ENCODE data around the gene CILP2. TPM values are rescaled to one million over a fixed set of nuclear protein-coding genes. Genes with fewer than 3 reads are reported as not detected.

Gene CILP2
- total and polyA plus RNA-seq, 2 of the 8 experiments (the other 6 are each of a cell fraction or from before 2014, with no cell fraction given) = 4.4 to 5.8 TPM

GRCh38 chr19:19502808-19503602 is 35.1 kb upstream of the CILP2 start:
- no peak overlapping the region for H3K56ac ChIP-seq (replicated peaks; ENCODE audit: insufficient read length, low read depth, low read length)
- H3K23me2 ChIP-seq (ENCODE audit: low read depth, low read length) = peaks cover 2% of the 10 kb centered on the region; the same call in 1 of the 2 replicates
- H2AFZ ChIP-seq (ENCODE audit: low read length) = no peak overlapping the region
- H3K9ac ChIP-seq (replicated peaks in 1 of 4; ENCODE audit: extremely low read depth in 1 of 4, low read depth in 3 of 4, low read length in 3 of 4) = no peak overlapping the region
- no peak overlapping the region for H2AK5ac ChIP-seq (ENCODE audit: low read depth, low read length)
- no peak overlapping the region for H3K4ac ChIP-seq (replicated peaks; ENCODE audit: insufficient read length, low read depth, low read length)
- H4K5ac ChIP-seq (ENCODE audit: insufficient read length, low read depth, low read length) = no peak overlapping the region
- CTCF ChIA-PET (ENCODE audit: partially characterized antibody) = no interaction called here
- no peak overlapping the region for H3K18ac ChIP-seq (ENCODE audit: extremely low read depth, low read length)
- H3K79me1 ChIP-seq (ENCODE audit: low read depth, low read length) = peaks cover 4% of the 10 kb centered on the region
- FAIRE-seq = no peak
- H3K4me2 ChIP-seq (ENCODE audit: insufficient read depth in 1 of 2, low read depth in 2 of 2, low read length in 2 of 2) = no peak overlapping the region
- H2BK12ac ChIP-seq (ENCODE audit: low read depth, low read length) = no peak overlapping the region
- no peak overlapping the region for H2BK20ac ChIP-seq (ENCODE audit: low read length)
- H3K79me2 ChIP-seq (ENCODE audit: control insufficient read depth in 1 of 2, insufficient read depth in 2 of 2, low read length in 2 of 2) = no peaks in the 10 kb centered on the region
- no peak overlapping the region for H3K23ac ChIP-seq (ENCODE audit: insufficient read length)
- no peaks in the 10 kb centered on the region for H3K4me1 ChIP-seq (replicated peaks in 1 of 4; ENCODE audit: control insufficient read depth in 3 of 4, insufficient read depth in 4 of 4, low read length in 3 of 4)
- H3K27me3 ChIP-seq (replicated peaks in 1 of 4; ENCODE audit: control insufficient read depth in 3 of 4, extremely low read depth in 1 of 4, insufficient read depth in 3 of 4, low read length in 3 of 4) = no peaks in the 10 kb centered on the region
- no peaks in the 10 kb centered on the region for H3K9me3 ChIP-seq (ENCODE audit: insufficient read depth in 2 of 2, low read depth in 1 of 2, low read length in 1 of 2)
- no peak overlapping the region for H2BK15ac ChIP-seq (ENCODE audit: low read length)
- POLR2A ChIA-PET (ENCODE audit: partially characterized antibody) = no interaction called here
- no peak overlapping the region for H2BK5ac ChIP-seq (ENCODE audit: low read depth, low read length)
- WGBS, 2 experiments (ENCODE audit: extremely low coverage in 1 of 2, insufficient coverage in 1 of 2, insufficient read length in 1 of 2, insufficient replicate concordance in 2 of 2, low coverage in 1 of 2, low lambda C conversion rate in 2 of 2, missing lambda C conversion rate in 1 of 2) = 94% methylated on average over 18 of the region's 18 CpGs; no CpG with 5 or more reads in 1 of the 2 experiments
- H3K4me3 ChIP-seq (ENCODE audit: extremely low read depth in 1 of 4, insufficient read depth in 2 of 4, low read depth in 3 of 4, low read length in 4 of 4) = no peak overlapping the region
- H4K91ac ChIP-seq (replicated peaks; ENCODE audit: insufficient read length, low read length) = no peak overlapping the region
- H3K27ac ChIP-seq (ENCODE audit: low read depth, low read length) = no peak overlapping the region
- H3K36me3 ChIP-seq (ENCODE audit: control insufficient read depth in 2 of 4, insufficient read depth in 4 of 4, low read length in 3 of 4) = peaks cover 25 to 62% (median 56%) of the 10 kb centered on the region in 4 experiments
- peaks cover 0 to 18% of the 10 kb centered on the region in 2 experiments for H4K20me1 ChIP-seq (replicated peaks in 1 of 2; ENCODE audit: control insufficient read depth in 1 of 2, insufficient read depth in 2 of 2, low read length in 2 of 2)
- no peak overlapping the region for H2BK120ac ChIP-seq (replicated peaks; ENCODE audit: low read depth, low read length)
- H4K8ac ChIP-seq (ENCODE audit: extremely low read depth, insufficient read depth, low read length) = no peak overlapping the region
- H3K14ac ChIP-seq (ENCODE audit: insufficient read length) = no peak overlapping the region
- DNase-seq (ENCODE audit: low read depth in 1 of 2, low spot score in 2 of 2) = no peak
- TF ChIP-seq EZH2 (IDR thresholded peaks at IDR 0.05; ENCODE audit: low read depth, low read length, severe bottlenecking) (no peak), CBX5 (IDR thresholded peaks at IDR 0.05; ENCODE audit: low read depth, low read length) (no peak), BCL11A (IDR thresholded peaks at IDR 0.05; ENCODE audit: low read depth in 2 of 2, low read length in 2 of 2) (no peak), ASH2L (IDR thresholded peaks at IDR 0.05; ENCODE audit: low read length) (no peak), E2F6 (IDR thresholded peaks at IDR 0.05) (no peak), NRF1 (IDR thresholded peaks at IDR 0.05; ENCODE audit: low read depth, low read length) (no peak), POU5F1 (IDR thresholded peaks at IDR 0.05; ENCODE audit: low read depth, low read length) (no peak), TCF12 (IDR thresholded peaks at IDR 0.05; ENCODE audit: low read depth, low read length) (no peak), ZNF274 (IDR thresholded peaks at IDR 0.05; ENCODE audit: borderline replicate concordance, extremely low read depth, low read length) (no peak), TAF1 (IDR thresholded peaks at IDR 0.05; ENCODE audit: low read depth, low read length) (no peak), SP2 (IDR thresholded peaks at IDR 0.05; ENCODE audit: low read length) (no peak), CTBP2 (IDR thresholded peaks at IDR 0.05; ENCODE audit: borderline replicate concordance, insufficient read depth, insufficient read length, low read length) (no peak), CBX8 (IDR thresholded peaks at IDR 0.05; ENCODE audit: borderline replicate concordance, low read depth, low read length) (no peak)

Measured in H1 (cell line).